ENCODE measurements around the gene SAC3D1. TPM values are rescaled to one million over a fixed set of nuclear protein-coding genes. Genes with fewer than 3 reads are reported as not detected.

SAC3D1 gene
- total RNA-seq, 1 experiment from 2014 or later: 33.9 TPM

GRCh38 chr11:65084598-65085375 is 43.8 kb downstream of the SAC3D1 start:
- intact Hi-C loops (cut with micrococcal nuclease; ENCODE audit: unreplicated experiment): loop anchor here (1.0 to 5.0 kb wide), 2 partner anchors 12 to 42 kb away; partner anchors contain the start of genes SAC3D1 and VPS51
- ChIA-PET CTCF (no interaction called here), POLR2A (ENCODE audit: unreplicated experiment) (interaction anchor here (0.7 kb wide), 1 partner anchor 12 kb away, joined by 6 read pairs; no protein-coding TSS in a partner anchor)
- Histone ChIP-seq H3K27ac (peak overlapping the region; percentile 82), H3K9me2 (ENCODE audit: insufficient read depth) (no peaks in the 10 kb centered on the region), H3F3A (ENCODE audit: insufficient read depth, low read depth) (peaks cover 13% of the 10 kb centered on the region), H2AFZ (0 out of 2 replicates have a peak overlapping the region, but pooled peaks have one; percentile 90), H3K4me1 (replicated peaks; ENCODE audit: insufficient read depth) (peaks cover 17% of the 10 kb centered on the region), H3K4me2 (peak overlapping the region; percentile 93), H3K36me3 (ENCODE audit: low read depth) (peaks cover 20% of the 10 kb centered on the region), H3K27me3 (ENCODE audit: insufficient read depth, low read depth) (no peaks in the 10 kb centered on the region), H3K79me2 (ENCODE audit: low read depth) (peaks cover 49% of the 10 kb centered on the region), H4K20me1 (ENCODE audit: insufficient read depth) (no peaks in the 10 kb centered on the region), H3K4me3 (peak overlapping the region; percentile 82), H3K9me3 (ENCODE audit: insufficient read depth, low read depth) (no peaks in the 10 kb centered on the region)
- TSS peak; percentile 66 for BruUV-seq (replicated peaks)
- no peak for DNase-seq
- TF ChIP-seq EZH2 (IDR thresholded peaks at IDR 0.05; ENCODE audit: low read depth): no peak
- no peak for TF ChIP-seq CTCF (conservative IDR thresholded peaks at IDR 0.05)

- Histone ChIP-seq H3K27ac (no peak overlapping the region), H3K4me2 (peak overlapping the region; percentile 93), H3K4me1 (replicated peaks; ENCODE audit: insufficient read depth) (peaks cover 17% of the 10 kb centered on the region), H3K27me3 (ENCODE audit: insufficient read depth, low read depth) (no peaks in the 10 kb centered on the region), H4K20me1 (ENCODE audit: insufficient read depth) (no peaks in the 10 kb centered on the region), H3K79me2 (ENCODE audit: low read depth) (peaks cover 49% of the 10 kb centered on the region), H3K36me3 (ENCODE audit: low read depth) (peaks cover 17% of the 10 kb centered on the region), H3K9me3 (ENCODE audit: insufficient read depth, low read depth) (no peaks in the 10 kb centered on the region), H3K4me3 (peak overlapping the region; percentile 82; the same call in 1 of the 2 replicates), H3K9me2 (ENCODE audit: insufficient read depth) (no peaks in the 10 kb centered on the region), H2AFZ (no peak overlapping the region), H3F3A (ENCODE audit: insufficient read depth, low read depth) (peaks cover 18% of the 10 kb centered on the region)
- CTCF ChIA-PET: no interaction called here
- intact Hi-C loops (cut with micrococcal nuclease; ENCODE audit: unreplicated experiment): no loop called here
- POLR2A ChIA-PET (ENCODE audit: unreplicated experiment): interaction anchor here (0.5 to 0.7 kb wide), 2 partner anchors 11 to 15 kb away, joined by 3 to 6 read pairs; no protein-coding TSS in a partner anchor
- TF ChIP-seq EZH2 (IDR thresholded peaks at IDR 0.05; ENCODE audit: low read depth): no peak
- TF ChIP-seq CTCF (conservative IDR thresholded peaks at IDR 0.05): no peak
- no peak for DNase-seq
- no TSS peak for BruUV-seq (replicated peaks)
Observed at GRCh38 chr11:65085446-65085845, 44.4 kb downstream of the SAC3D1 start.

GRCh38 chr11:65086809-65087208 is 45.8 kb downstream of the SAC3D1 start:
- CTCF ChIA-PET: no interaction called here
- POLR2A ChIA-PET (ENCODE audit: unreplicated experiment): interaction anchor here (0.6 kb wide), 1 partner anchor 71 kb away, joined by 5 read pairs; no protein-coding TSS in a partner anchor
- Histone ChIP-seq H3K36me3 (ENCODE audit: low read depth) (peaks cover 13% of the 10 kb centered on the region), H2AFZ (no peak overlapping the region), H3K9me2 (ENCODE audit: insufficient read depth) (no peaks in the 10 kb centered on the region), H3F3A (ENCODE audit: insufficient read depth, low read depth) (peaks cover 18% of the 10 kb centered on the region; the same call in 1 of the 2 replicates), H3K4me3 (no peak overlapping the region), H4K20me1 (ENCODE audit: insufficient read depth) (no peaks in the 10 kb centered on the region), H3K79me2 (ENCODE audit: low read depth) (peaks cover 39% of the 10 kb centered on the region), H3K4me1 (replicated peaks; ENCODE audit: insufficient read depth) (peaks cover 17% of the 10 kb centered on the region), H3K27ac (no peak overlapping the region), H3K27me3 (ENCODE audit: insufficient read depth, low read depth) (no peaks in the 10 kb centered on the region), H3K9me3 (ENCODE audit: insufficient read depth, low read depth) (no peaks in the 10 kb centered on the region), H3K4me2 (no peak overlapping the region)
- TF ChIP-seq EZH2 (IDR thresholded peaks at IDR 0.05; ENCODE audit: low read depth) (no peak), CTCF (conservative IDR thresholded peaks at IDR 0.05) (no peak)
- no TSS peak for BruUV-seq (replicated peaks)
- intact Hi-C loops (cut with micrococcal nuclease; ENCODE audit: unreplicated experiment): no loop called here
- DNase-seq: no peak

Measured in PC-9 (cell line).